HG02885 (cell line): ENCODE measurements around the gene SSU72.
"Not testable (repeated sequence)": the region's sequence is repeated elsewhere in the genome, so short reads cannot be mapped to it uniquely, and the experiment has no call there.

ENCODE experiments used
- ATAC-seq: cut with Tn5 transposase; IDR thresholded peaks from one replicate; pipeline ENCODE4 v1.9.1; 2021; ENCODE audit warnings: mild to moderate bottlenecking; ENCODE audit not compliant: unreplicated experiment, poor library complexity

SSU72 gene

DNA sequence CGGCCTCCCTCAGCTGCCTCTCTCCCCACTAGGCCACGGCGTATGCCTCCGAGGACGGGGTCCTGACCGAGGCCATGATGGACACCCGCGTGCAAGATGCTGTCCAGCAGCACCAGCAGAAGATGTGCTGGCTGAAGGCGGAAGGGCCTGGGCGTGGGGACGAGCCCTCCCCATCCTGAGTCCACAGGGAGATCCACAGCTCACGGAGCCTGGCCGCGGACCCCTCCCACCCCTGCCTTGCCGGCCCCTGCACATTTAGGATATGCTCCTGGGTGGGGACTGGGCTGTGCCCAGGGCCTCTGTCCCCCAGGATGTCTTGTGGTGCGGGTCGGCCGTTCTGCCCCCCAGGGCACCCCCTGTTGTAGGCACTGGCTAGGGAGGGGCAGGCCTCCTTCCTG lies 40.8 kb downstream of the SSU72 start:
- not testable (repeated sequence) for ATAC-seq

DNA sequence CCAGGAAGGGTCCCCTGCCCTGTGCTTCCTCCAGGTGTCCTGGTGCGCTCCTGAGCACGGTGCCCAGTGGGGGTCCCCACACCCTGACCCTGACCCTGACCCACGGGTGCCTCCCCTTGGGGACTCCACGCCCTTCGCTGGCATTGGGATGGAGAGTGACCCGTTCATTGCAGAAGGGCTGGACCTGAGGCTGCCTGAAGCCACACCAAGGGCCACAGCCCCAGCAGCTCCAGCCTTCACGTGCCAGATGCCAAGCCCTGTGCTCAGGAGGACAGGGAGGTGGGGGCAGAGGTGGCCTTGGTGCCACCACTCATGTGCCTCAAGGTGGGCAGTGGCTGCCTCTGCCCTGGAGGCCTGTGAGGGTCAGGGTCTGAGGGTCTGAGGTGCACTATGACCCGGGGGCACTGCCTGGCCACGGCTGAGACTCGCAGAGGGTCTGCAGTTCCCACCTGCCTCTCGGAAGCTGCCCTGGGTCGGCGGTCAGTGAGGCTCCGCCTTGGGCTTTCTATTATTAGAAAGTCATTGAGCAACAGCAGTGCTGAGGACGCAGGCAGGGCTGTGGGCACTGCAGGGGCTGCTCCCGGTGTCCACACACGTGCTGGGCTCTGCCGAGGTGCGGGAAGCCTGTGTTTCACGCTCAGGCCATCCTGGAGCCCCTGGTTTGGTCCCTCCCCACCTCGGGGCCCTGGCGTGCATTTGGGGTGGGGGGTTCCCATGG lies 41.3 kb downstream of the SSU72 start:
- not testable (repeated sequence) for ATAC-seq

- no peak for ATAC-seq
Observed at GRCh38 chr1:1531947-1532346, 42.7 kb downstream of the SSU72 start.

GRCh38 chr1:1529936-1530335 lies 44.7 kb downstream of the SSU72 start:
- no peak for ATAC-seq

DNA sequence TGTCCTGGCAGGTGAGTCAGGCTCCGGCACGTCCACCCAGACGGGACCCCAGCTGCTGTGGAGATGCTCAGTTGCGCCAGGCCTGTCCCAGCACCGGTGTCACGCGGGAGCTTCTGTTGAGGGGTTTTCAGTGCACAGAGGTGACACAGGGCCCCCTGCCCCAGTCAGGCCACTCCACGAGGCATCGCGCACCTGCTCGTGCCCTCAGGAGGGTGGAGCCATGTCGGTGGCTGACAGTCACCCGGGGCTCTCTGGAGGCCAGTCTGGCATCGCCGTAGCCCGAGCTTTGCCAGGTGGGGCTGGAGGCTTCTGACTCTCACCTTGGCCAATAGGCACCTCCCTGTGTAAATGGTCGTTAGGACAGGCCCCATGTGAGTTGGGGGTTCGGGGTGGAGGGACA lies 45.3 kb downstream of the SSU72 start:
- ATAC-seq, result no peak

DNA sequence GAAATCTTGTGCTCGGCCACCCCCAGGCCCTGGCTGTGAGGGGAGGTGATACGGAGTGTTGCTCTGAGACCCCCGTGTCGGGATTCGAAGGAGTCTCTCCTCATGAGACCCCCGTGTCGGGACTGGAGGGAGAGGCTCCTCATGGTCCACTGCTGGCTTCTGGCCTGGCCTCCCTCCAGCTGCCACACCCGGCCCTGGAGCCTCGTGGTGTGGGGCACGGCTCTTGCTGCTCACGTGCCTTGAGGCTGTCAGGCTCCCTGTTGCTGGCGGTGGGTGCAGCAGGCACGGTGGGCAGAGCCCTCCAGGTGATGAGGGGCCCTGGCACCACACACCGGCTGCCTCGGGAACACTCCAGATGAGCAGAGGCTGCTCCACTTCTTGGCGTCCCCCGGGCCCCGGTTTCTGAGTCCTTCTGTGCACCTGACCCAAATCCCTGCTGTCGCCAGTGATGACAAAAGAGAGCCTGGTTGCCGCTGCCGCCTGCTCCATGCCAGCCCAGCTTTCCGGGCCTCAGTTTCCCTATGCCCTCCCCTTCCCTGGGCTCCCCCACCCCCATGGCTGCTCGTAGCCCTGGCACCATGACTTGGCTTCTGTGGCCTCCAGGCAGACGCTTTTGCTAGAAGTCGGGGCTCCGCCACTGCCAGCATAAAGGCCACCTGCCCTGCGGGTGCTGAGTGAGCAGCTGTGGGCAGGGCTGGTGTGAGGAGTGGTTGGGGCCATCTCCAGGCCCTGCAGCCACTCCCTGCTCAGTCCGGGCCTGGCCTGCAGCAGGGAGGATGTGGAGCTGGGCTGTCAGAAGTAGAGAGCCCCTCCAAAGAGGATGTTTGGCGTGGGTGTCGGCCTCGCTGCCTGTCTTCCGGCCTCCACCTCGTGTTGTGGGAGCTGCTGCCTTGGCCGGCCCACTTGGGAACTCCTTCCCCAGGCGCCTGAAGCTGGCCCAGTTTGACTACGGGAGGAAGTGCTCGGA lies 46.1 kb downstream of the SSU72 start:
- no peak for ATAC-seq

GRCh38 chr1:1527092-1527816 lies 47.4 kb downstream of the SSU72 start:
- no peak for ATAC-seq

GRCh38 chr1:1526476-1526875 lies 48.2 kb downstream of the SSU72 start:
- not testable (repeated sequence) for ATAC-seq

DNA sequence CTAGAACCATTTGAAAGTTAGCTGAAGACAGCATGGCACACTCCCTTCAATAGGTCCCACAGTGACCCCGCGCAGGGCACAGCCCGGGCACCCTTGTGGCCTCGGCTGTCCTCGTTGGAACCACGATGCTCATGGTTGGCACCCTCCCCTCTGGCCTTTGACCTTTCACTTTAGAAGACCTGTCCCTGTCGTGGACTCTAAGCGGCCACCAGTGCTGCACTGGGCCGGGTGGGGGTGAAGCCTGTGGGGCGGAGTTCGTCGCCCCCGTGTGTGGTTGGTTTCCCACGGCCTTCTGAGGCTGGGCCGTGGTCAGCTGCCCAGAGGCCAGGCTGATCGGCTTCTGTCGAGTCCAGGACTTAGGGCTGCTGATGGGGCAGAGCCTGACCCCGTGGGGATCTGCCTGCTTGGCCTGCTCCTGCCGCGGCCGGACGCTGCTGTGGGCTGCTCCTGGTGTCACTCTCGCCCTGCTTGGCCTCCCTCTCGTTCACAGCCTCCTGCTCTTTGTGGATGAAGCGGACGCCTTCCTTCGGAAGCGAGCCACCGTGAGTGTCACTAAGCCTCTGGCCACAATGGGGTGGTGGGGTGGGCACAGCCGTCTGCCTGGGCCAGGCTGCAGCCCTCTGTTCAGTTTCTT lies 49.8 kb downstream of the SSU72 start:
- ATAC-seq, result not testable (repeated sequence)

DNA sequence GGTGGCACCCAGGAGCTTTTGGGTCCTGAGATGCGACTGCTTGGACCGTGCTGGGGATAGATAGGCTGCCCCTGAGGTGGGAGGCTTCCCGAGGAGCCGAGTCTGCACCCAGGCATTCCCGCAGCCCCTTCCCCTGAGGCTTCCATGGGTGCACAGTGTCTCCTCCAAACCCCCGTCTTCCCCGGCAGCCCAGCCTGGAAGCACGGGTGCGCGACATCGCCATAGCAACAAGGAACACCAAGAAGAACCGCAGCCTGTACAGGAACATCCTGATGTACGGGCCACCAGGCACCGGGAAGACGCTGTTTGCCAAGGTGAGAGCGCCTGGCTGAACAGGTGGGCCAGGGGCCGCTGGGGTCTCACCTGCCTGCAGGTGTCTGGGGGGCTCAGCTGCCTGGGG lies 51.0 kb downstream of the SSU72 start:
- ATAC-seq, result not testable (repeated sequence)

- ATAC-seq, result not testable (repeated sequence)
Observed at GRCh38 chr1:1523226-1523625, 51.4 kb downstream of the SSU72 start.

DNA sequence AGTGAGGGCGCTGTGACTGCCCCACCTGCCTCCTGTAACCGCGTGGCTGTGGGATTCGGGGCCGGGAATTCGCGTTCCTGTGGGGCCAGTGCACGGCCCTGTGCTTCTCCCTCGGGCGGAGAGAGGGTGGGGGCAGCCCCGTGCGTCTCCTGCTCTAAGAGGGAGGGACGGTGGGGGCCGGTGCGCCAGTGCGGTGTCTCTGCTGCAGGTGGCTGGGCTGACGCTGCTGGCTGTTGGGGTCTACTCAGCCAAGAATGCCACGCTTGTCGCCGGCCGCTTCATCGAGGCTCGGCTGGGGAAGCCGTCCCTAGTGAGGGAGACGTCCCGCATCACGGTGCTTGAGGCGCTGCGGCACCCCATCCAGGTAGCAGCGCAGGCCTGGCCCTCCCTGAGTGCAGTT lies 52.1 kb downstream of the SSU72 start:
- ATAC-seq, result not testable (repeated sequence)

- no peak for ATAC-seq
Observed at GRCh38 chr1:1521331-1521730, 53.3 kb downstream of the SSU72 start.

GRCh38 chr1:1519805-1520505 lies 54.7 kb downstream of the SSU72 start:
- not testable (repeated sequence) for ATAC-seq

- ATAC-seq, result not testable (repeated sequence)
Observed at GRCh38 chr1:1518621-1519007, 56.0 kb downstream of the SSU72 start.

DNA sequence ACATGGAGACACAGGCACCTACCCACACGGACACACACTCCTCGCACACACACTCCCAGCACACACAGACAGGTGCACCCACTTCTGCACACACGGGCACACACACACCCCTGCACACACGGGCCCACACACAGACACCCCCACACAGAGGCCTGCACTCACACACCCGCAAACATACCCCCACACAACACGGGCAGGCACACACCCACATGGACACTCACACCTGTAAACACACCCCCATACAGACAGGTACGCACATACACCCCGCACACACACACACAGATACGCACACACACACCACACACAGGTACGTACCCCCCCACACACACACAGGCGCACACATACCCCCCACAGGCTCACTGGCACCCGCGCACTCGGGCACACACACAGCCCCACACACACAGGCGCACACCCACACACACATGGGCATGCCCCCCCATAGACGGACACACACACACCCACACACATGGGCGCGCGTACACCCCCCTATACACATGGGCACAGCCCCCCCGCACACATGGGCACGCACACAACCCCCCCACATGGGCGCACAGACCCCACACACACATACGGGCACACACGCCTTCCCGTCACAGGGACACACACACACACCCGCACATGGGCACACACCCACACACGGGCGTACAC lies 56.6 kb downstream of the SSU72 start:
- no peak for ATAC-seq

GRCh38 chr1:1516923-1517322 lies 57.7 kb downstream of the SSU72 start:
- ATAC-seq, result not testable (repeated sequence)

DNA sequence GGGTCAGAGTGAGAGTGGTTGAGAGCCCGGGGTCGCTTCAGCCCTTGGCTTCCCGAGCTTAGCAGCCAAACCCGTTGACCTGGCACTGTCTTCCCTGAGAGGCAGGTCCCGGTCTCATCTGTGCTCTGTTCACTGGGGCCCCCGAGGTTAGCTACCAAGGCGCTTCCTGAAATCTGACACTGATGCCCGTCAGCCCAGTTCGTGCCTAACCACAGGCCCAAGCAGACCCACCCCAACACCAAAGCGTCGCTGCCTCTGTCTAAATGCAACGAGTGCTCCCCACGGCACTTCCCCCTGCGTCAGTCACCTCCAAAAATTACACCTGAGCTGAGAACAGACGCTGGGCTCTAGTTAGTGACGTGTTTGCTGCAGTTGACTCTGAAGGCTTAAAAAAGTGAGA lies 60.3 kb downstream of the SSU72 start:
- not testable (repeated sequence) for ATAC-seq

- ATAC-seq, result not testable (repeated sequence)
Observed at GRCh38 chr1:1513675-1514074, 61.0 kb downstream of the SSU72 start.
